AG04449 (cell line): ENCODE measurements around the gene ZBED5.
A peak's percentile ranks its signal among the peaks of the same experiment; 100 is the strongest.

ENCODE experiments used
- CTCF ChIA-PET: fragments of 350-600 bp; formaldehyde crosslinking; extraction: SDS; loops from one replicate; lab custom pipeline; 2021; ENCODE audit warnings: antibody characterized with exemption; lab: Yijun Ruan, JAX
- POLR2A ChIA-PET: fragments of 400-600, 350-600 bp; formaldehyde crosslinking; extraction: SDS; loops from one replicate; lab custom pipeline; 2020; ENCODE audit warnings: antibody characterized with exemption, inconsistent platforms; lab: Yijun Ruan, JAX
- DNase-seq: peaks from one replicate; pipeline ENCODE4 v3.0.0-alpha.2; 2010; ENCODE audit warnings: low read depth, low spot score
- H3K4me3 ChIP-seq: 2 replicates; pipeline ENCODE4 v1.5.1; 2011; ENCODE audit warnings: low read depth, mild to moderate bottlenecking, control low read depth, low read length
- CTCF ChIP-seq: IDR thresholded peaks from one replicate; pipeline ENCODE4 v1.5.1; 2011; ENCODE audit warnings: mild to moderate bottlenecking, moderate library complexity, low read length, control low read depth, inconsistent platforms; ENCODE audit not compliant: insufficient read depth; ENCODE audit errors: missing control alignments

The ZBED5 gene

GRCh38 chr11:10808553-10809372, 49.1 kb downstream of the ZBED5 start, which contains the start of gene EIF4G2:
Gene EIF4G2, minus strand, starts transcription at chr11:10808926.
- POLR2A ChIA-PET, result interaction anchor here (0.6 to 3.9 kb wide), 41 partner anchors 8 to 1476 kb away, joined by 3 to 116 read pairs (median 7); partner anchors contain the start of genes USP47 and ZBED5

GRCh38 chr11:10808235-10808552, 49.7 kb downstream of the ZBED5 start:
- DNase-seq, result no peak
- POLR2A ChIA-PET, result interaction anchor here (0.8 to 3.9 kb wide), 33 partner anchors 9 to 1481 kb away, joined by 3 to 116 read pairs (median 9); partner anchors contain the start of genes USP47 and ZBED5
- TF ChIP-seq CTCF, result no peak
- CTCF ChIA-PET, result interaction anchor here (0.8 to 2.3 kb wide), 5 partner anchors 15 to 228 kb away, joined by 3 to 8 read pairs (median 3); partner anchors contain the start of gene ZBED5
- peak overlapping the region; percentile 90 for H3K4me3 ChIP-seq

More at GRCh38 chr11:10808553-10809372, 49.1 kb downstream of the ZBED5 start, which contains the start of gene EIF4G2:
- H3K4me3 ChIP-seq, result peak within 1 kb of the TSS; percentile 90
- peak; percentile 86 for DNase-seq
- TF ChIP-seq CTCF, result no peak
- CTCF ChIA-PET, result interaction anchor here (0.9 to 2.3 kb wide), 9 partner anchors 9 to 978 kb away, joined by 3 to 8 read pairs (median 4); no protein-coding TSS in a partner anchor

- CTCF ChIA-PET, result interaction anchor here (0.8 to 1.2 kb wide), 4 partner anchors 17 to 228 kb away, joined by 3 read pairs; partner anchors contain the start of gene ZBED5
- TF ChIP-seq CTCF, result no peak
- POLR2A ChIA-PET, result interaction anchor here (0.6 to 3.9 kb wide), 15 partner anchors 9 to 1482 kb away, joined by 3 to 116 read pairs (median 20); partner anchors contain the start of gene ZBED5
- peak overlapping the region; percentile 90 for H3K4me3 ChIP-seq
- DNase-seq, result no peak
Measured at GRCh38 chr11:10807493-10808234, 50.2 kb downstream of the ZBED5 start.

GRCh38 chr11:10806206-10806605, 51.6 kb downstream of the ZBED5 start:
- ChIA-PET CTCF (interaction anchor here (1.2 to 3.8 kb wide), 2 partner anchors 13 to 981 kb away, joined by 4 to 13 read pairs; no protein-coding TSS in a partner anchor), POLR2A (interaction anchor here (0.6 to 3.9 kb wide), 4 partner anchors 10 to 103 kb away, joined by 3 to 37 read pairs (median 4); no protein-coding TSS in a partner anchor)
- TF ChIP-seq CTCF, result no peak
- no peak for DNase-seq
- H3K4me3 ChIP-seq, result no peak overlapping the region; the same call in none of the 2 replicates

DNA sequence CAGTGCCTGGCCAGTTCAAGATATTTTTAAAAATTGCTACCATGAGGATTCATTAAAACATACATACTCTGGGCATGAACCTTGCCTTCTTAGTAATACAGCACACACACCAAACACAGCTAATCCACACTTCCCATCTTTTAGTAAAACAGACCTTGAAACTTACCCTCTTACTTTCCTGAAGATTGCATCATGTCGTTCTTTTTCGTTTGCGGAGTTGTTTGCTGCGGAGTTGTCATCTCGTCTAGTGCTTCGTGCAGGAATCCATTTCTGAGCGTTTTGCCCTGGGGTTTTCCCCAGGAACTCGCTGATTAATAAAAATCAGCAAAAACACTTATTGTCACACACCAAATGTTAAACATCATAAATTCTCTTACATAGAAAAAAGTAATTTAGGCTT, 52.1 kb downstream of the ZBED5 start:
- CTCF ChIA-PET, result interaction anchor here (1.2 to 3.8 kb wide), 3 partner anchors 13 to 981 kb away, joined by 3 to 13 read pairs (median 4); no protein-coding TSS in a partner anchor
- TF ChIP-seq CTCF, result no peak
- POLR2A ChIA-PET, result interaction anchor here (0.6 to 2.1 kb wide), 3 partner anchors 10 to 104 kb away, joined by 3 to 6 read pairs (median 3); no protein-coding TSS in a partner anchor
- DNase-seq, result no peak
- no peak overlapping the region for H3K4me3 ChIP-seq
